GM12878 (cell line): ENCODE measurements around the gene SIAH2.

ENCODE experiments used
- CBX5 ChIP-seq: sonication (generic); IDR thresholded peaks from 2 replicates; pipeline ENCODE4 v1.6.1; 2016; ENCODE audit warnings: low read depth, moderate library complexity, mild to moderate bottlenecking, inconsistent platforms
- ELK1 ChIP-seq: IDR thresholded peaks from 2 replicates; pipeline ENCODE4 v1.6.1; 2012; ENCODE audit warnings: low read depth, low read length, improper control_type of control experiment
- GABPA ChIP-seq: IDR thresholded peaks from 2 replicates; pipeline ENCODE4 v1.6.1; 2014; ENCODE audit warnings: antibody characterized with exemption, low read depth, mild to moderate bottlenecking, inconsistent platforms
- POLR2AphosphoS5 ChIP-seq: IDR thresholded peaks from 2 replicates; pipeline ENCODE4 v1.6.1; 2011; ENCODE audit warnings: mild to moderate bottlenecking, low read length, inconsistent platforms
- SP1 ChIP-seq: IDR thresholded peaks from one replicate; pipeline ENCODE4 v1.6.1; 2011; ENCODE audit warnings: low read depth, low read length

- no peak for TF ChIP-seq GABPA
- TF ChIP-seq POLR2AphosphoS5 = no peak
- TF ChIP-seq CBX5 = no peak
- TF ChIP-seq SP1 = no peak
- TF ChIP-seq ELK1 = no peak
Measured at GRCh38 chr3:150734795-150735119, 28.2 kb downstream of the SIAH2 start.
